Measurements from ENCODE around the gene POLR1E.
"Not testable (repeated sequence)": the region's sequence is repeated elsewhere in the genome, so short reads cannot be mapped to it uniquely, and the experiment has no call there.

Gene POLR1E

GRCh38 chr9:37465249-37466036 is 20.3 kb upstream of the POLR1E start, which contains the start of gene ZBTB5:
Gene ZBTB5 (minus strand): TSS chr9:37465450. CDS start chr9:37442551, 22,899 bp downstream.
- peak; percentile 99 for DNase-seq (ENCODE audit: low spot score)

GRCh38 chr9:37466037-37466709 is 19.6 kb upstream of the POLR1E start:
- DNase-seq (ENCODE audit: low spot score) = no peak

GRCh38 chr9:37467530-37467929 is 18.2 kb upstream of the POLR1E start:
- DNase-seq (ENCODE audit: low spot score) = not testable (repeated sequence)

GRCh38 chr9:37468620-37469019 is 17.1 kb upstream of the POLR1E start:
- DNase-seq (ENCODE audit: low spot score) = no peak

DNA sequence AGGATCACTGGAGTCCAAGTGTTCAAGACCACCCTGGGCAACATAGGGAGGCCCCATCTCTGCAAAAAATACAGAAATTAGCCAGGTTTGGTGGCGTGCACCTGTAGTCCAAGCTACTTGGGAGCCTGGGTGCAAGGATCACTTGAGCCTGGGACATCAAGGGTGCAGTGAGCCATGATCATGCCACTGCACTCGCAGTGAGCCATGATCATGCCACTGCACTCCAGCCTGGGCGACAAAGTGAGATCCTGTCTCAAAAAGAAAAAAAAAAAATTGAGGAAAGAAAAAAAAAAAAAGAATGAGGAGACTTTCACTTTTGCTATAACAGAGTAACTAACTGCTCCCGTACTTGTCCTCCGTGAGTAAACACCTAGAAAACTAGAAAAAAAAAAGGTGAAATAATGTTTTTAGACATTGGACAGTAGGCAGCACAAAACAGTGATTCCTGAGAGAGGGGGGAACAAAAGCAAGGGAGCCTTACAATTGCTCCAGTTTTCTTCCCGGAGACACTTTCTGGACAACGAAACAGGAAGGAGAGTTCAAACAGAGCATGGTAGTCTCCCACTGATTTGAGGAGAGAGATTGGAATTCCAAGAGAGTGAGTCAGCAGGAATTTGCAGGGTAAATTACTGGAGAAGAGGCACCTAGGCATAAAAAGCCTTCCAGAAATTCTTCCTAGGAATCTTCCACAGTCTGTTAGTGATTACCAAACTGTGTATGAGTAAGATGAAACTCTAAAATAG is 13.6 kb upstream of the POLR1E start:
- no peak for DNase-seq (ENCODE audit: low spot score)

- DNase-seq (ENCODE audit: low spot score) = not testable (repeated sequence)
Observed at GRCh38 chr9:37473982-37474381, 11.8 kb upstream of the POLR1E start.

DNA sequence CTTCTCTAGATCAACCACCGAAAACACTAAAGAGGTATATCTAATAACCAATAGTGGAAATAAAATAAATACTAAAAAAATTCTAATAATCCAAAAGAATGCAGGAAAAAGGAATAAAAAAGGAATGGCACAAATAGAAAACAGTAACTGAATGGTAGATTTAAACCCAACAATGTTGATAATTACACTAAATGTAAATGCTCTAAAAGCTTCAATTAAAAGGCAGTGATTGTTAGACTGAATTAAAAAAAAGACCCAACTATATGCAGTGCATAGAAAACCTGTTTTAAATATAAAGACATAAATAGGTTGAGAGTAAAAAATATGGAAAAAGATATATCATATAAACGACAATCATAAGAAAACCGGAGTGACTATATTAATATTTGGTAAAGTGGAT is 11.3 kb upstream of the POLR1E start:
- no peak for DNase-seq (ENCODE audit: low spot score)

DNA sequence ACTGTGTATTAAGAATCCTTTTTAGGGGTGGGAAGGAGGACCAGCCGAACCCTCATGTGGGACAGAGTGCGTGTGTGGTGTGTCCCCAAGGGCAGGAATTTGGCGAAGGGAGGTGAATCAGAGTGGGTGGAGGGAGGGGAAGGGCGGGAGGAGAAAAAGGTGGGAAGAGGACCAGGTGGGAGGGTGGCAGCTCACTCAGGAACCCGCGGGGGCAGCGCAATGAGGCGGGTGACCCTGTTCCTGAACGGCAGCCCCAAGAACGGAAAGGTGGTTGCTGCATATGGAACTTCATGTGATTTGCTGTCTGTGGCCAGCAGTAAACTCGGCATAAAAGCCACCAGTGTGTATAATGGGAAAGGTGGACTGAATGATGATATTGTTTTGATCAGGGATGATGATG is 8.8 kb upstream of the POLR1E start:
- DNase-seq (ENCODE audit: low spot score) = no peak

DNA sequence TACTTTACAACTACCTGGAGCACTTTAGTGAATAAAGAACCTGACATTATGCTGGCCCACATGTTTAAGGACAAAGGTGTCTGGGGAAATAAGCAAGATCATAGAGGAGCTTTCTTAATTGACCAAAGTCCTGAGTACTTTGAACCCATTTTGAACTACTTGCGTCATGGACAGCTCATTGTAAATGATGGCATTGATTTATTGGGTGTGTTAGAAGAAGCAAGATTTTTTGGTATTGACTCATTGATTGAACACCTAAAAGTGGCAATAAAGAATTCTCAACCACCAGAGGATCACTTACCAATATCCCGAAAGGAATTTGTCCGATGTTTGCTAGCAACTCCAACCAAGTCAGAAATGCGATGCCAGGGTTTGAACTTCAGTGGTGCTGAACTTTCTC is 8.3 kb upstream of the POLR1E start:
- not testable (repeated sequence) for DNase-seq (ENCODE audit: low spot score)

DNA sequence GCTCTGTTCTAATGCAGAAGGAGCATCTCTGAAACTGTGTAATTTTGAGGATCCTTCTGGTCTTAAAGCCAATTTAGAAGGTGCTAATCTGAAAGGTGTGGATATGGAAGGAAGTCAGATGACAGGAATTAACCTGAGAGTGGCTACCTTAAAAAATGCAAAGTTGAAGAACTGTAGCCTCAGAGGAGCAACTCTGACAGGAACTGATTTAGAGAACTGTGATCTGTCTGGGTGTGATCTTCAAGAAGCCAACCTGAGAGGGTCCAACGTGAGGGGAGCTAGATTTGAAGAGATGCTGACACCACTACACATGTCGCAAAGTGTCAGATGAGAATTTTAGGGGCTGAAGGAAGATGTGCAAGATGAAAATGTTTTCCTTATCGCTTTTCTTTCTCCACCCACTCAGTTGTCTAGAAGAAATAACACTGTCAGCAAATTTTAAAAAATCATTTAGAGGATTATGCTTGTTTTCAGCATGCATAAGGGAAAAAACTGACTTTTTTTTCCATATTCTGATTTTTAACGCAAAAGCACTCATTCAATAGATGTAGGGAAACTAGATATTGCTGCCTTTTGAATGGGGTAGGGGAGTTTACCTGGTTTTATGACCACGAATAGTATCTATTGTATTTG is 7.6 kb upstream of the POLR1E start:
- DNase-seq (ENCODE audit: low spot score) = not testable (repeated sequence)

DNA sequence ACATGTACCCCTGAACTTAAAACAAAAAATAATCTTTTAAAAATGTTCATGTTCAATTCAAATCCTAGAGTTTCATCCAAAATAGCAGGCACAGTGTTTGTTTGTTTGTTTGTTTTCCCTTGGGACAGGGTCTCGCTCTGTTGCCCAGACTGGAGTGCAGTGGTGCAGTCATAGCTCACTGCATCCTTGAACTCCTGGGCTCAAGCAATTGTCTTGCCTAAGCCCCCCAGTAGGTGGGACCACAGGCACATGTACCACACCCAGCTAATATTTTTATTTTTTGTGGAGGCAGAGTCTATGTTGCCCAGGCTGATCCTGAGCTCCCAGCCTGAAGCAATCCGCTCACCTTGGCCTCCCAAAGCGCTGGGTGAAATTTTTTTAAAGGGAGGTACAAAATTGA is 5.0 kb upstream of the POLR1E start:
- DNase-seq (ENCODE audit: low spot score) = no peak

DNA sequence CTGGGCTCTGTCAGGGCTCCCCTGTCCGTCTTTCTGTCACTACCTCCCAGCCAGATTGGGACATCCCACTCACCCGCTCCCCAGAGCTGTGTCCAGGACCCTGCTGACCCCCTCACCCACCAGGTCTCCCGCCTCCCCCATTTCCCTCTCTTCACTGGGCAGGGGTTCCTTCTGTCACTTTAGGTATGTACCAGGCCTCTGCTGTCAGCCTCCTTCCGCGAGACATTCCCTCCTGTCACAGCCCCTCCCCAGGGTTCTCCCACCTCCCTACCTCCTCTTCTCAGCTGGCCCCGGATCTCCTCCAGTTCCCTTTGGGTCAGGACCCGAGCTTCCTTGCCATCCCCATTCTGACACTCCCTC is 488 bp downstream of the POLR1E start:
- no peak for DNase-seq (ENCODE audit: low spot score)

DNA sequence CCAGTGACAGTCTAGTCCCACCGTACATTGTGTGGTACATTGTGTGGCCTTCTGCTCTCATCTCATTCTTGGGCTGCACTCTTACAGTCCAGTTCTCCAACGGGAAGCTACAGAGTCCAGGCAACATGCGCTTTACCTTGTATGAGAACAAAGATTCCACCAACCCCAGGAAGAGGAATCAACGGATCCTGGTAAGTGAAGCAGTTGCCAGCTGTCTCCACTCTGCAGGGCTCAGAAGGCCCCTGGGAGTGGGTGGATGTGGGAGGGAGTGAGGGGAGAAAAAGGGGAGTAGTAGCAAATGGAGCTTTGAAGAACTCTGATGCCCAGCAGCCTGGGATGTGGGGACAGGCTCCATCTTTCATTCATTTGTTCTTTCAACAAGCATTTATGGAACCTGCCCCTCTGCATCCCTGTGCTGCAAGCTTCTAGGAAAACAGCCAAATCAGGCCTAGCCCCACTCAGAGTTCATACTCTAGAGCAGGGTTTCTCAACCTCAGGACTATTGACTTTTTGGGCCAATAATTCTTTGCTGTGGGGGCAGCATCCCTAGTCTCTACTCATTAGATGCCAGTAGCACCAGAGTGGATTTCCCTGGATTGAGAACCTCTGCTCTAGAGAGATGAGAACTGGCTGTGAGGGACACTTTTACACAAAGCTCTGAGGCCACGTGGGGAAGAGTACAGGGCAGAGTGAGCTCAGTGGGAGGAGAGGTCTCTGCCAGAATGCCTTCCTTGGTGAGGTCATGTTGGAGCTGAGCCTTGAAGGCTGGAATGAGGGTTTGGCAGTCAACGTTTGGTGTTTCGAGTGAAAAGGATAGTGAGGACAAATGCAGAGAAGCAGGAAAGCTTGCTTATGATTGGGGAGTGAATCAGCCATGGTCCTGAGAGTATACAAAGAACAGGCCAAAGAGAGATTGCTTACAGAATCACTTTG is 1.1 kb downstream of the POLR1E start:
- no peak for DNase-seq (ENCODE audit: low spot score)

DNA sequence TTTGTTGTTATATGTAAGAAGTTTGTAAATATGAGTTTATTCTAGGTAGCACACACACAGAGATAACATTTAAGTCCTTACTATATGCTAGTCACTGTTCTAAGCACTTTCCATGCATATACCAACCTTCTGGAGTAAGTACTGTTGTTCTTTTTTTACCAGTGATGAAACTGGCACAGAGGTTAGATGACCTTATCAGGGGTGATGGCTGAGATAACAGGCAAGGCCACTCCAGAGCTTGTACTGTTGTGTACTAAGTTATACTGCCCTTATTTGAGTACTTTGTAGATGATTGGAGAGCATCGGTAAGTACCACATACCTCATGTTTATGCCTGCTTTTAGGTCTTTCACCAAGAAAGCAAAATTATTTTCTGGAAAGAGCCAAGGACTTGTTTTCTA is 6.2 kb downstream of the POLR1E start:
- no peak for DNase-seq (ENCODE audit: low spot score)

GRCh38 chr9:37495571-37495970 is 9.8 kb downstream of the POLR1E start:
- no peak for DNase-seq (ENCODE audit: low spot score)

GRCh38 chr9:37496020-37496419 is 10.3 kb downstream of the POLR1E start:
- DNase-seq (ENCODE audit: low spot score) = no peak

GRCh38 chr9:37497320-37497719 is 11.6 kb downstream of the POLR1E start:
- DNase-seq (ENCODE audit: low spot score) = no peak

DNA sequence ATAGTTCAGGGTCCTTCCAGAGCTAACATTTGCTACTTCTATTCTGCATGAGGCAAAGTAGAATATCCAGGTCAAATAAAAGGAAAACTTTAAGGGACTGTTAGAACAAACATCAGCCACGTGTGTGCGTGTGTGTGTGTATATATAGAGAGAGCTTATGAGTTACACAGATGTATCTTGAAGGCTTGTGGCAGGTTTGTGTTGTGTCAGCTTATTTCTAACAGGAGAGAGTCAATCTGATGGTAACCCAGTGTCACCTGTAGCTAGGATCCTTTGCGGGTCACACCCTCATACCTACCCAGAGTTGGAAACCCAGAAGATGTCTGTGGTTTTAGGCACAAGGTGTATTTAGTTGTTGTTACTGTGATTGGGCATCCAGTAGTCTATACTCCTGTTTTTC is 12.7 kb downstream of the POLR1E start:
- no peak for DNase-seq (ENCODE audit: low spot score)

DNA sequence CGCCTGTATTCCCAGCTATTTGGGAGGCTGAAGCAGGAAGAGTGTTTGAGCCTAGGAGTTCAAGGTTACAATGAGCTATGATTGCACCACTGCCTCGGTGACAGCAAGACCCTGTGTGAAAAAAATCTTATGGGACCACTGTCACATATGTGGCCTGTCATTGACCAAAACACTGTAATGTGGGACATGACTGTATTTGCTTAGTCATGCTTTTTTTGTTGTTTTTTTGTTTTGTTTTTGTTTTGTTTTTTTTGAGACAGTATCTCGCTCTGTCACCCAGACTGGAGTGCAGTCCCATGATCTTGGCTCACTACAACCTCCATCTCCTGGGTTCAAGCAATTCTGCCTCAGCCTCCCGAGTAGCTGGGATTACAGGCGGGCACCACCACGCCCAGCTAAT is 13.5 kb downstream of the POLR1E start:
- DNase-seq (ENCODE audit: low spot score) = no peak

GRCh38 chr9:37501957-37502596 is 16.3 kb downstream of the POLR1E start:
- no peak for DNase-seq (ENCODE audit: low spot score)

GRCh38 chr9:37503736-37504135 is 18.0 kb downstream of the POLR1E start:
- peak; percentile 47 for DNase-seq (ENCODE audit: low spot score)
